ENCODE results near the gene RNF187.
A peak's percentile ranks its signal among the peaks of the same experiment; 100 is the strongest.

RNF187 gene

GRCh38 chr1:228487336-228488124, at the start of gene RNF187:
Gene RNF187, plus strand, starts transcription at chr1:228487382.
- DNase-seq (ENCODE audit: low read depth in 2 of 2), result no peak

- no peak for DNase-seq (ENCODE audit: low read depth in 2 of 2)
Observed at GRCh38 chr1:228437424-228437962, 49.7 kb upstream of the RNF187 start.

GRCh38 chr1:228438266-228438665, 48.9 kb upstream of the RNF187 start:
- DNase-seq (ENCODE audit: low read depth in 2 of 2), result no peak

GRCh38 chr1:228440761-228441500, 46.3 kb upstream of the RNF187 start:
- no peak for DNase-seq (ENCODE audit: low read depth in 2 of 2)

GRCh38 chr1:228443395-228443794, 43.8 kb upstream of the RNF187 start:
- DNase-seq (ENCODE audit: low read depth in 2 of 2), result no peak

- no peak for DNase-seq (ENCODE audit: low read depth in 2 of 2)
Observed at GRCh38 chr1:228445490-228445842, 41.7 kb upstream of the RNF187 start.

GRCh38 chr1:228445843-228446650, 41.1 kb upstream of the RNF187 start:
- no peak for DNase-seq (ENCODE audit: low read depth in 2 of 2)

- DNase-seq (ENCODE audit: low read depth in 2 of 2), result no peak
Observed at GRCh38 chr1:228446852-228447251, 40.3 kb upstream of the RNF187 start.

- no peak for DNase-seq (ENCODE audit: low read depth in 2 of 2)
Observed at GRCh38 chr1:228448372-228448771, 38.8 kb upstream of the RNF187 start.

GRCh38 chr1:228450200-228450599, 37.0 kb upstream of the RNF187 start:
- DNase-seq (ENCODE audit: low read depth in 2 of 2), result no peak

GRCh38 chr1:228452194-228453021, 34.8 kb upstream of the RNF187 start:
- no peak for DNase-seq (ENCODE audit: low read depth in 2 of 2)

- no peak for DNase-seq (ENCODE audit: low read depth in 2 of 2)
Observed at GRCh38 chr1:228453022-228453560, 34.1 kb upstream of the RNF187 start.

- no peak for DNase-seq (ENCODE audit: low read depth in 2 of 2)
Observed at GRCh38 chr1:228453614-228454013, 33.6 kb upstream of the RNF187 start.

GRCh38 chr1:228454238-228454637, 32.9 kb upstream of the RNF187 start:
- DNase-seq (ENCODE audit: low read depth in 2 of 2), result no peak

- no peak for DNase-seq (ENCODE audit: low read depth in 2 of 2)
Observed at GRCh38 chr1:228455715-228456114, 31.5 kb upstream of the RNF187 start.

GRCh38 chr1:228456252-228457016, 30.7 kb upstream of the RNF187 start:
- DNase-seq (ENCODE audit: low read depth in 2 of 2), result no peak

- no peak for DNase-seq (ENCODE audit: low read depth in 2 of 2)
Observed at GRCh38 chr1:228457017-228457395, 30.2 kb upstream of the RNF187 start.

- DNase-seq (ENCODE audit: low read depth in 2 of 2), result peak; percentile 96
Observed at GRCh38 chr1:228457396-228458176, 29.6 kb upstream of the RNF187 start.
